WTC11 (cell line): Measurements from ENCODE around the gene ADAM33.

Experiments
- ATF1 ChIP-seq: sonication (generic); formaldehyde crosslinking; IDR thresholded peaks from 2 replicates; pipeline ENCODE4 v1.8.1; 2023; ENCODE audit warnings: mild to moderate bottlenecking, moderate library complexity, missing genetic modification reagents
- CREB1 ChIP-seq: sonication (generic); formaldehyde crosslinking; IDR thresholded peaks from 2 replicates; pipeline ENCODE4 v1.8.0; 2023; ENCODE audit warnings: mild to moderate bottlenecking, missing genetic modification reagents
- CTCF ChIP-seq: fragments of 200-600 bp; IDR thresholded peaks from 2 replicates; pipeline ENCODE4 v1.8.0; 2022; ENCODE audit warnings: antibody characterized with exemption
- ETV6 ChIP-seq: sonication (generic); formaldehyde crosslinking; IDR thresholded peaks from 2 replicates; pipeline ENCODE4 v1.8.1; 2022; ENCODE audit warnings: mild to moderate bottlenecking, missing genetic modification reagents
- FOXJ3 ChIP-seq: sonication (generic); formaldehyde crosslinking; IDR thresholded peaks from 2 replicates; pipeline ENCODE4 v1.9.0; 2021; ENCODE audit warnings: missing genetic modification reagents, mild to moderate bottlenecking, borderline replicate concordance
- JUN ChIP-seq: sonication (generic); formaldehyde crosslinking; IDR thresholded peaks from 2 replicates; pipeline ENCODE4 v1.8.0; 2023; ENCODE audit warnings: mild to moderate bottlenecking, missing genetic modification reagents
- MAX ChIP-seq: sonication (generic); formaldehyde crosslinking; IDR thresholded peaks from 2 replicates; pipeline ENCODE4 v1.8.0; 2022; ENCODE audit warnings: mild to moderate bottlenecking, missing genetic modification reagents
- RELA ChIP-seq: sonication (generic); formaldehyde crosslinking; IDR thresholded peaks from 2 replicates; pipeline ENCODE4 v1.8.1; 2022; ENCODE audit warnings: missing genetic modification reagents, mild to moderate bottlenecking, borderline replicate concordance
- TEAD4 ChIP-seq: sonication (generic); formaldehyde crosslinking; IDR thresholded peaks from 2 replicates; pipeline ENCODE4 v1.8.0; 2022; ENCODE audit warnings: mild to moderate bottlenecking, missing genetic modification reagents
- USF2 ChIP-seq: sonication (generic); formaldehyde crosslinking; IDR thresholded peaks from 2 replicates; pipeline ENCODE4 v1.8.1; 2023; ENCODE audit warnings: mild to moderate bottlenecking, missing genetic modification reagents, moderate library complexity
- ZNF416 ChIP-seq: fragments of 250-450 bp; sonication (Bioruptor Pico); IDR thresholded peaks from 2 replicates; pipeline ENCODE4 v1.9.0; 2021; ENCODE audit warnings: mild to moderate bottlenecking, inconsistent platforms
- TF ChIP-seq, protein P1 (sequence below): fragments of 250-450 bp; sonication (Bioruptor Pico); conservative IDR thresholded peaks from 2 replicates; pipeline ENCODE4 v1.9.0; 2021; ENCODE audit warnings: mild to moderate bottlenecking
- TF ChIP-seq, protein P2 (sequence below): fragments of 250-450 bp; sonication (Bioruptor Pico); IDR thresholded peaks from 2 replicates; pipeline ENCODE4 v1.8.0; 2021; ENCODE audit warnings: mild to moderate bottlenecking

DNA sequence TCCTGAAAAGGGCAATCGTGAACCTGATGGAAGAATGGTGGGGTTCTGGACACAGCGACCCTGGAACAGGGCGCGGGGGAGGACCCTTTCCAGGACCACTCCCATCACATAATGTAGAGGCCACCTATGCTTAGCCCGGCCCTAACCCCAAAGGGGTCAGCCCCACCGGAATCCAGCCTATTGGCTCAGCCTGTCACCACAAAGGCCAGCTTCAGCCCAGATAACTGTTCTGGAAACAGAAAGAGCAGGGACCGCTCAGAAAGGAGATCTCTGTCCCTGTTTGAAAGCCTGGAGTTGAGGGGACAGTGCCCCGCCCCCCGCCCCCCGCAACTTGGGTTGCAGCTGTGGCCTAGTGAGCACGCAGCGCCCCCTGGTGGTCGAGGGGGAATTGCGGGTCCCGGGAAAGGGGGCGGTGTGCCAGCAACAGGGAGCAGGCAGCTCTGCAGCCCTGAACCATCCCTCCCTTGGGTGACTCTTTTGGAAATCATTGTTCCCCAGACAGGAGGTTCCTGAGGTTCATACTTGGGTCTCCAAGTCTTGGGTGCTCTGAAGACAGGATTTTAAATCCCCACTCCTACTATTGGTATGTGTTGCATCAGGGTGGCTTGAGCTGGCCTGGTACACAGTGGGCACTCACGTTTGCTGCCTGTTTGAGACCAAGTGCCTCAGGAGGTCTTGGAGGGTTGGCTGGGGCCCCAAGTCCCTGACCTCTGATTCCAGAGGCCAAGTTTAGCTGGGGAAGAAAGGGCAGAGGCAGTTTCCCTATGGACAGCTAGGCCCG, 29.1 kb upstream of the ADAM33 start:
- no peak for TF ChIP-seq MAX (CRISPR knock-in tag)
- TF ChIP-seq JUN = no peak
- TF ChIP-seq CREB1 (CRISPR knock-in tag) = no peak
- peak; percentile 99 for TF ChIP-seq CTCF
- no peak for TF ChIP-seq RELA (CRISPR knock-in tag)
- no peak for TF ChIP-seq USF2
- TF ChIP-seq ETV6 (CRISPR knock-in tag) = no peak
- no peak for TF ChIP-seq TEAD4
- TF ChIP-seq, protein P1, sequence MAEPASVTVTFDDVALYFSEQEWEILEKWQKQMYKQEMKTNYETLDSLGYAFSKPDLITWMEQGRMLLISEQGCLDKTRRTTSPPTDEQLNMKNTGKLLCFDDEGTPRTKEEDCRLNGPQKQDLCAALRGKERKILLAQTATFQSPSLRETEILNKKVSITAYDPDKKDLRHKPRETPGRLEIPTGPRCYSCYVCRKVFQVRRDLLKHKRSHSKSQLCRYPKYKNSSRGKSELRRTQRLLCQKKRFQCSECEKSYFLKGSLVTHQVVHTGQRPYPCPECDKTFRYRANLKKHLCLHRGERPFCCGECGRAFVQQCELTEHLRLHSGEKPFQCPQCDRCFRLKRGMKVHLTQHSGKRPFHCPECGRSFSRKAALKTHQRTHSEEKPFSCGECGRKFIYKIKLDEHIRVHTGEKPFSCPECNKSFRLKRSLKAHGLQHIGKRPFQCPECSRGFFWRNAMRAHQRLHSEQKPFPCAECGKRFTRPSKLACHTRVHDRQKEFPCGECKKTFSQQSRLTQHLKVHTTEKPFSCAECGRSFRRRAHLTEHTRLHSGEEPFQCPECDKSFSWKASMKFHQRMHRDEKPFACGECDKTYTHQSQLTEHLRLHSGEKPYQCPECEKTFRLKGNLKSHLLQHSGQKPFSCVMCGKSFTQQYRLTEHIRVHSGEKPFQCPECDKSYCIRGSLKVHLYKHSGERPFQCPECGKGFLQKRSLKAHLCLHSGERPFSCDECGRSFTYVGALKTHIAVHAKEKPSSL (CRISPR knock-in tag) = no peak
- TF ChIP-seq ZNF416 (CRISPR knock-in tag) = no peak
- TF ChIP-seq, protein P2, sequence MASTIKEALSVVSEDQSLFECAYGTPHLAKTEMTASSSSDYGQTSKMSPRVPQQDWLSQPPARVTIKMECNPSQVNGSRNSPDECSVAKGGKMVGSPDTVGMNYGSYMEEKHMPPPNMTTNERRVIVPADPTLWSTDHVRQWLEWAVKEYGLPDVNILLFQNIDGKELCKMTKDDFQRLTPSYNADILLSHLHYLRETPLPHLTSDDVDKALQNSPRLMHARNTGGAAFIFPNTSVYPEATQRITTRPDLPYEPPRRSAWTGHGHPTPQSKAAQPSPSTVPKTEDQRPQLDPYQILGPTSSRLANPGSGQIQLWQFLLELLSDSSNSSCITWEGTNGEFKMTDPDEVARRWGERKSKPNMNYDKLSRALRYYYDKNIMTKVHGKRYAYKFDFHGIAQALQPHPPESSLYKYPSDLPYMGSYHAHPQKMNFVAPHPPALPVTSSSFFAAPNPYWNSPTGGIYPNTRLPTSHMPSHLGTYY (CRISPR knock-in tag) = no peak
- TF ChIP-seq FOXJ3 (CRISPR knock-in tag) = no peak
- TF ChIP-seq ATF1 (CRISPR knock-in tag) = no peak
